ENCODE results near the gene LRRC36.
A peak's percentile ranks its signal among the peaks of the same experiment; 100 is the strongest.

LRRC36 gene

DNA sequence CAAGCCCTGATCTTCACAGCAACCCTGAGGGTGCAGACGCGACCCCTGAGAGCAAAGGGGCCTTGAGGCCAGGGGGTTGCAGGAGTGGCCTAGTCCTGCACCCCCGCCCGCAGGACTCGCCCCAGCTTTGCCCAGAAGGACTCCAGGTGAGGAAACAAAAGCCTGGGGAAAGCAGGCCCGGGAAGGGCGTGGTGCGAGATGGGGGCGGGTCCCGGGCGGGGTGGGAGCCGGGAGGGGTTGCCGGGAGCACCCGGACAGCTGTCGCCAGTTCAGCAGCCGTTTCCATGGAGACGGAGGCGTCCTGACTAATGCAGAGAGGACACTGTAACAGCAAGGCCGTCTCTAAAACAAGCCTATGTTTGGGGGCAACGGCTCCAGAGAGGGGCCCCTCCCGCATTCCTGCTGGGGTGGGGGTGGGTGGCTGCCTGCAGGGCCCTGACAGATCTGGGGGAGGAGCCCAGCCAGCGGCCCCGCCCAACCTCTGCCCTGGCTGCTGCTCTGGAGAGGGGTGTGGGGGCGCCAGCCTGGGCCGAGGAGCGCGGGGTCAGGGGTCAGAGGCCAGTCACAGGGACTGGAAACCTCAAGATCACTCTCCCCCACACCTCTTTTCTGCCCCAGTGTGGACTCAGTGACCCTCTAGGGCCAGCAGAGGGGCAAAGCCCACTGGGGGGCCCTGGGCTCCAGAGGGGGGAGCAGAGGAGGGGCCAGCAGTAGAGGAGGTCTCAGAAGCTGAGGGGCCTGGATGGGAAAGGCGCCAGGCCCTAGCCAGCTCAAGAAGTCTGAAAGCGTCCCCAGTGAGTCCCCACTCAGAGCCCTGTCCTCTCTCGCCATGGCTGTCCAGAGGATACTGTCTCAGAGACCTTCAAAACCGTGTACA lies 69.8 kb downstream of the LRRC36 start:
- H3K9me3 ChIP-seq (replicated peaks; ENCODE audit: insufficient read depth, low read length), result no peaks in the 10 kb centered on the region
- no peak overlapping the region for H2AFZ ChIP-seq (ENCODE audit: low read length)
- TF ChIP-seq EZH2phosphoT487 (IDR thresholded peaks at IDR 0.05; ENCODE audit: low read length), result no peak
- TF ChIP-seq, protein P1, sequence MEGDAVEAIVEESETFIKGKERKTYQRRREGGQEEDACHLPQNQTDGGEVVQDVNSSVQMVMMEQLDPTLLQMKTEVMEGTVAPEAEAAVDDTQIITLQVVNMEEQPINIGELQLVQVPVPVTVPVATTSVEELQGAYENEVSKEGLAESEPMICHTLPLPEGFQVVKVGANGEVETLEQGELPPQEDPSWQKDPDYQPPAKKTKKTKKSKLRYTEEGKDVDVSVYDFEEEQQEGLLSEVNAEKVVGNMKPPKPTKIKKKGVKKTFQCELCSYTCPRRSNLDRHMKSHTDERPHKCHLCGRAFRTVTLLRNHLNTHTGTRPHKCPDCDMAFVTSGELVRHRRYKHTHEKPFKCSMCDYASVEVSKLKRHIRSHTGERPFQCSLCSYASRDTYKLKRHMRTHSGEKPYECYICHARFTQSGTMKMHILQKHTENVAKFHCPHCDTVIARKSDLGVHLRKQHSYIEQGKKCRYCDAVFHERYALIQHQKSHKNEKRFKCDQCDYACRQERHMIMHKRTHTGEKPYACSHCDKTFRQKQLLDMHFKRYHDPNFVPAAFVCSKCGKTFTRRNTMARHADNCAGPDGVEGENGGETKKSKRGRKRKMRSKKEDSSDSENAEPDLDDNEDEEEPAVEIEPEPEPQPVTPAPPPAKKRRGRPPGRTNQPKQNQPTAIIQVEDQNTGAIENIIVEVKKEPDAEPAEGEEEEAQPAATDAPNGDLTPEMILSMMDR (IDR thresholded peaks at IDR 0.05; ENCODE audit: low read length), result no peak
- TF ChIP-seq EZH2 (optimal IDR thresholded peaks at IDR 0.05; ENCODE audit: low read depth, low read length), result no peak
- H3K4me3 ChIP-seq (ENCODE audit: low read length), result no peak overlapping the region
- peak; percentile 47 for DNase-seq
- H3F3A ChIP-seq (ENCODE audit: insufficient read depth, low read length), result no peaks in the 10 kb centered on the region
- peaks cover 33% of the 10 kb centered on the region for H3K27me3 ChIP-seq (replicated peaks; ENCODE audit: insufficient read depth, low read length)
- H3K4me2 ChIP-seq (ENCODE audit: low read depth, low read length), result 0 out of 2 replicates have a peak overlapping the region, but pooled peaks have one; percentile 12
- no peaks in the 10 kb centered on the region for H3K79me2 ChIP-seq (ENCODE audit: low read length)
- H3K36me3 ChIP-seq (replicated peaks; ENCODE audit: insufficient read depth, low read length), result no peaks in the 10 kb centered on the region
- H3K9ac ChIP-seq (ENCODE audit: low read length), result no peak overlapping the region
- H3K9me2 ChIP-seq (replicated peaks; ENCODE audit: insufficient read depth, low read length), result no peaks in the 10 kb centered on the region
- H3K27ac ChIP-seq (ENCODE audit: low read length), result no peak overlapping the region
- H3K4me1 ChIP-seq (ENCODE audit: low read length), result peaks cover 5% of the 10 kb centered on the region
- H4K20me1 ChIP-seq (ENCODE audit: insufficient read depth, low read length), result no peaks in the 10 kb centered on the region

DNA sequence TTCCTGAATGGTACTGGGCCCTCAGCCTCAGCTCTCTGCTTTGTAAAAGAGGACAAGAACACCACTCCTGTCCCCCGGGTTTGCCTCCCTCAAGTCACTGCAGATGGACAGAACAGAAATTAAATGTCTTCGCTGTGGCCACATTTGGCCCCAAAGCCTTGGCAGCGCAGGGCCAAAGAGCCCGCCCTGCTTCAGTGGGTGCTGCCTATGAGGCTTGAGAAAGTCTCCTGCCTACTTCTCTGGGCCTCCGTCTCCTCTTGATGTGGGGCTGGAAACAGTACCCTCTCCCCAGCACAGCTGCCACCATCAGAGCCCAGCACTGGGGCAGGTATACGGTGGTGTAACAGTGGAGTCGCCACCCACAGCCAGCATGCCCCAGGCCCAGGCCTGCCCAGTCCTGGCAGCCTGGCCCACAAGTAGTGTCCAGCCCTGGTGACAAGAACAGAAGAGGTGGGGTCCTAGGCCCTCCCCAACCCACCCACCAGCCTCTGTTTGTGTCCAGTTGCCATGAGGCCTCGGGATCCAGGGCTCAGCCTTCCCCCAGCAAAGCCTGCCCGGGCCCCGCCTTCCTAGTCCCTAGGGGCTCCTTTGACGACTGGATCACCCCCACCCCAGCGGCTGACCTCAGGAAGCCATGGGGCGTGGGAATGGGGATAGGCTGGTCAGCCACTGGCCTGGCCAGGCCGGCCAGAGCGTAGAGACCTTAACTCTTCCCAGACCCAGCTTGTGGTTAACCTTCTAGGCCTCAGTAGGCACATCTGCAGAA lies 70.6 kb downstream of the LRRC36 start:
- no peak overlapping the region for H3K4me2 ChIP-seq (ENCODE audit: low read depth, low read length)
- H3K9me2 ChIP-seq (replicated peaks; ENCODE audit: insufficient read depth, low read length), result no peaks in the 10 kb centered on the region
- H3K27ac ChIP-seq (ENCODE audit: low read length), result no peak overlapping the region
- H3K36me3 ChIP-seq (replicated peaks; ENCODE audit: insufficient read depth, low read length), result no peaks in the 10 kb centered on the region
- H3F3A ChIP-seq (ENCODE audit: insufficient read depth, low read length), result no peaks in the 10 kb centered on the region
- H3K9me3 ChIP-seq (replicated peaks; ENCODE audit: insufficient read depth, low read length), result no peaks in the 10 kb centered on the region
- peaks cover 6% of the 10 kb centered on the region for H3K4me1 ChIP-seq (ENCODE audit: low read length)
- H3K9ac ChIP-seq (ENCODE audit: low read length), result no peak overlapping the region
- no peak overlapping the region for H2AFZ ChIP-seq (ENCODE audit: low read length)
- no peak overlapping the region for H3K4me3 ChIP-seq (ENCODE audit: low read length)
- no peaks in the 10 kb centered on the region for H4K20me1 ChIP-seq (ENCODE audit: insufficient read depth, low read length)
- TF ChIP-seq EZH2 (optimal IDR thresholded peaks at IDR 0.05; ENCODE audit: low read depth, low read length) (no peak), EZH2phosphoT487 (IDR thresholded peaks at IDR 0.05; ENCODE audit: low read length) (no peak)
- TF ChIP-seq, protein P1 (IDR thresholded peaks at IDR 0.05; ENCODE audit: low read length), result no peak
- H3K79me2 ChIP-seq (ENCODE audit: low read length), result no peaks in the 10 kb centered on the region
- DNase-seq, result no peak
- peaks cover 33% of the 10 kb centered on the region for H3K27me3 ChIP-seq (replicated peaks; ENCODE audit: insufficient read depth, low read length)

DNA sequence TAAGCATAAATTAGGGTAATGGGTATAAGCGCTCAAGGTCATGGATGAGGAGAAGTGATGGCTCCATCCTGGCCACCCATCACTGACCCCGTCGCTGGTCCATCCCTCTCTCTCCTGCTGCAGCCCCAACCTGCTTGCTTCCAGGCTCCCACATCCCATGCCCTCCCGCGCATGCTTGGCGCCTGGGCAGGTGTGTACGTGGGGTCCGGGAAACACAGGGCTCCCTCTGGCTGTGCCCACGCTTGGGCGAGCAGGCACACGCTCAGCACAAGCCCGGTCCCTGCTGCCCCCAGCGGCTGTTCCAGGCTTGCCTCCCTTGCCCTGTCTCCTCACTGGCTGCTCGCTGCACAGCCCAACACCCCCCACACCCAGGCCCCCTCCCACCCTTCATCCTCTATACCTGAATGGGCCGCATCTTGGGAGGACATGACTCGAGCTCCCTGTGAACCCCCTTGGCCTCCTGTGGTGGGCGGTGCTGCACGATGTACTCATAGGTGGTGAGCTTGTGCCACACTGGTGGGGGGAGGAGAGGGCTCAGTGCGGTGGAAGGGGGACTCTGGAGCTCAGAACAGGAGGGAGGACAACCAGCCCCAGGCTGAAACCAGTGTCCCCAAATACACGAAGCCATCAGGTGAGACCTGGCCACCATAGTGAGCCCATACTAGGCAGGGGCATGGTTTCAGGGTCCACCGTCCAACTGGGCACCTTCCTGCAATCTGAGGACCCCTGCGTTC lies 71.4 kb downstream of the LRRC36 start:
- Histone ChIP-seq H3K79me2 (ENCODE audit: low read length) (no peaks in the 10 kb centered on the region), H3K36me3 (replicated peaks; ENCODE audit: insufficient read depth, low read length) (no peaks in the 10 kb centered on the region), H3K4me2 (ENCODE audit: low read depth, low read length) (no peak overlapping the region), H2AFZ (ENCODE audit: low read length) (no peak overlapping the region), H3K4me3 (ENCODE audit: low read length) (no peak overlapping the region), H3K9me3 (replicated peaks; ENCODE audit: insufficient read depth, low read length) (no peaks in the 10 kb centered on the region), H4K20me1 (ENCODE audit: insufficient read depth, low read length) (no peaks in the 10 kb centered on the region), H3K9me2 (replicated peaks; ENCODE audit: insufficient read depth, low read length) (no peaks in the 10 kb centered on the region), H3K27ac (ENCODE audit: low read length) (no peak overlapping the region), H3F3A (ENCODE audit: insufficient read depth, low read length) (no peaks in the 10 kb centered on the region), H3K4me1 (ENCODE audit: low read length) (peaks cover 6% of the 10 kb centered on the region), H3K9ac (ENCODE audit: low read length) (no peak overlapping the region), H3K27me3 (replicated peaks; ENCODE audit: insufficient read depth, low read length) (peaks cover 27% of the 10 kb centered on the region)
- DNase-seq, result no peak
- TF ChIP-seq EZH2phosphoT487 (IDR thresholded peaks at IDR 0.05; ENCODE audit: low read length), result no peak
- TF ChIP-seq, protein P1 (IDR thresholded peaks at IDR 0.05; ENCODE audit: low read length), result no peak
- TF ChIP-seq EZH2 (optimal IDR thresholded peaks at IDR 0.05; ENCODE audit: low read depth, low read length), result no peak
